GM21526 (cell line): ENCODE data around the gene ASPN.

ENCODE experiments used
- ATAC-seq: cut with Tn5 transposase; IDR thresholded peaks from one replicate; pipeline ENCODE4 v1.9.1; 2021; ENCODE audit warnings: moderate library complexity; ENCODE audit not compliant: unreplicated experiment, low FRiP score

Gene ASPN

GRCh38 chr9:92506184-92506857, 24.0 kb upstream of the ASPN start:
- no peak for ATAC-seq

- no peak for ATAC-seq
Observed at GRCh38 chr9:92504881-92505280, 22.6 kb upstream of the ASPN start.

GRCh38 chr9:92503156-92503555, 20.9 kb upstream of the ASPN start:
- ATAC-seq, result no peak

- no peak for ATAC-seq
Observed at GRCh38 chr9:92501671-92502393, 19.5 kb upstream of the ASPN start.

- no peak for ATAC-seq
Observed at GRCh38 chr9:92500725-92501124, 18.4 kb upstream of the ASPN start.

- ATAC-seq, result no peak
Observed at GRCh38 chr9:92499701-92500100, 17.4 kb upstream of the ASPN start.

GRCh38 chr9:92496396-92497176, 14.3 kb upstream of the ASPN start:
- no peak for ATAC-seq

GRCh38 chr9:92494856-92495255, 12.6 kb upstream of the ASPN start:
- ATAC-seq, result no peak

- no peak for ATAC-seq
Observed at GRCh38 chr9:92493749-92494387, 11.6 kb upstream of the ASPN start.

GRCh38 chr9:92492781-92493401, 10.6 kb upstream of the ASPN start:
- no peak for ATAC-seq

- no peak for ATAC-seq
Observed at GRCh38 chr9:92488681-92489550, 6.6 kb upstream of the ASPN start.

- ATAC-seq, result no peak
Observed at GRCh38 chr9:92486371-92486770, 4.1 kb upstream of the ASPN start.

- no peak for ATAC-seq
Observed at GRCh38 chr9:92484563-92484962, 2.3 kb upstream of the ASPN start.

GRCh38 chr9:92483627-92484545, 1.6 kb upstream of the ASPN start:
- ATAC-seq, result no peak

GRCh38 chr9:92482805-92483204, 499 bp upstream of the ASPN start:
- ATAC-seq, result no peak

GRCh38 chr9:92480986-92481633, 1.2 kb downstream of the ASPN start:
- no peak for ATAC-seq

GRCh38 chr9:92480291-92480771, 2.0 kb downstream of the ASPN start:
- no peak for ATAC-seq

GRCh38 chr9:92479346-92479745, 3.0 kb downstream of the ASPN start:
- ATAC-seq, result no peak
